Hematopoietic multipotent progenitor cell treated with erythropoietin and hydrocortisone succinate and interleukin-3 and kit ligand, for 4 days (in vitro differentiated cells): ENCODE data around the gene ZNF25.
"Not testable (repeated sequence)": the region's sequence is repeated elsewhere in the genome, so short reads cannot be mapped to it uniquely, and the experiment has no call there.

Source experiments
- DNase-seq: peaks from one replicate; pipeline ENCODE4 v3.0.0-alpha.2; 2015

Gene ZNF25

GRCh38 chr10:37937864-37938263, 38.6 kb downstream of the ZNF25 start:
- no peak for DNase-seq

GRCh38 chr10:37934791-37935190, 41.7 kb downstream of the ZNF25 start:
- DNase-seq = no peak

- DNase-seq = no peak
Measured at GRCh38 chr10:37930423-37930822, 46.0 kb downstream of the ZNF25 start.

- DNase-seq = not testable (repeated sequence)
Measured at GRCh38 chr10:37908165-37908564, 68.3 kb downstream of the ZNF25 start.

GRCh38 chr10:37906382-37906781, 70.1 kb downstream of the ZNF25 start:
- DNase-seq = no peak
